22Rv1 (cell line): ENCODE results near the gene FXYD6.
A peak's percentile ranks its signal among the peaks of the same experiment; 100 is the strongest.
"Not testable (repeated sequence)": the region's sequence is repeated elsewhere in the genome, so short reads cannot be mapped to it uniquely, and the experiment has no call there.

Experiments used
- H3K27ac ChIP-seq: fragments of 450-650 bp; 2 replicates; pipeline ENCODE4 v1.5.1; 2017
- ZFX ChIP-seq: fragments of 450-650 bp; IDR thresholded peaks from 2 replicates; pipeline ENCODE4 v1.6.1; 2017; ENCODE audit warnings: antibody characterized with exemption, borderline replicate concordance
- TF ChIP-seq, protein P1 (sequence below): fragments of 450-650 bp; IDR thresholded peaks from 2 replicates; pipeline ENCODE4 v1.5.1; 2017; ENCODE audit warnings: mild to moderate bottlenecking

FXYD6 gene, protein sequence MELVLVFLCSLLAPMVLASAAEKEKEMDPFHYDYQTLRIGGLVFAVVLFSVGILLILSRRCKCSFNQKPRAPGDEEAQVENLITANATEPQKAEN

DNA sequence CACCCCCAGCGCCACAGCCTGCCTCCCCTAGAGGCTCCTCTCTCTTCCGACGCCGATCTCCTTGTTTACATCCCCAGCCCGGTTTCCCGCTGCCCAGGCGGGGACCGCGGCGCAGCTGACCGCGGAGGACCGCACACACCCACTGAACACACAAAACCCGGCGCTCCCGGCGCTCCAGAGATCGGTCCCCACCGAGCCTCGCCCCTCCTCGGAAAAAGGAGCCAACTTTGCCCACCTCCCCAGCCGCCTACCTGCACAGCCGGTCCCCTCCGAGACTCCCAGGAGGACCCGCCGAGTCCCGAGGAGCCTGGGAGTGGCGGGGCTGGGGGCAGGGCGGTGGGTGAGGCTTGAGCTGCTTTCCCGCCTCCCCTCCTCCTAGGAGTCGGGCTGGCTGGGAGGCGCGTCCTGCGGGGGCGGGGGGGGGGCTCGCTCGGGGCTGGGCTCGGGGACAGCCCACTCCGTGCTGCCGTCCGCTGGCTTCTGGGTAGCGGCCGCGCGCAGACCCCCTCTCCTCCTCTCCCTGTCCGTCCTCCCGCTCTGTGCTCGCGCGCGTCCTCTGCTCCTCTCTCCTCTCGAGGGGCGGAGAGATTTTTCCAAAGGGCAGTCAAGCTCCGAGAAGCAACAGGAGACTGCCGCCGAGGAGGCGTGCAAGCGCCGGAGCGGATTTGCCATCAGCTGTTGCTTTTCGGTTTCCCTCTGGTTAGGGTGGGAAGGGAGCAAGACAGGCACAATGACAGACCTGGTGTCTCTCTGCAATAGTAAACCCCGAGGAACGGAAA, at the start of gene FXYD6:
TSS of gene FXYD6 (minus strand) at position 318 of the 779 bp plus-strand sequence. CDS start 33,882 bp downstream, outside the sequence.
- TF ChIP-seq, protein P1, sequence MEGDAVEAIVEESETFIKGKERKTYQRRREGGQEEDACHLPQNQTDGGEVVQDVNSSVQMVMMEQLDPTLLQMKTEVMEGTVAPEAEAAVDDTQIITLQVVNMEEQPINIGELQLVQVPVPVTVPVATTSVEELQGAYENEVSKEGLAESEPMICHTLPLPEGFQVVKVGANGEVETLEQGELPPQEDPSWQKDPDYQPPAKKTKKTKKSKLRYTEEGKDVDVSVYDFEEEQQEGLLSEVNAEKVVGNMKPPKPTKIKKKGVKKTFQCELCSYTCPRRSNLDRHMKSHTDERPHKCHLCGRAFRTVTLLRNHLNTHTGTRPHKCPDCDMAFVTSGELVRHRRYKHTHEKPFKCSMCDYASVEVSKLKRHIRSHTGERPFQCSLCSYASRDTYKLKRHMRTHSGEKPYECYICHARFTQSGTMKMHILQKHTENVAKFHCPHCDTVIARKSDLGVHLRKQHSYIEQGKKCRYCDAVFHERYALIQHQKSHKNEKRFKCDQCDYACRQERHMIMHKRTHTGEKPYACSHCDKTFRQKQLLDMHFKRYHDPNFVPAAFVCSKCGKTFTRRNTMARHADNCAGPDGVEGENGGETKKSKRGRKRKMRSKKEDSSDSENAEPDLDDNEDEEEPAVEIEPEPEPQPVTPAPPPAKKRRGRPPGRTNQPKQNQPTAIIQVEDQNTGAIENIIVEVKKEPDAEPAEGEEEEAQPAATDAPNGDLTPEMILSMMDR, result no peak
- TF ChIP-seq ZFX, result no peak
- no peak within 1 kb of the TSS for H3K27ac ChIP-seq

DNA sequence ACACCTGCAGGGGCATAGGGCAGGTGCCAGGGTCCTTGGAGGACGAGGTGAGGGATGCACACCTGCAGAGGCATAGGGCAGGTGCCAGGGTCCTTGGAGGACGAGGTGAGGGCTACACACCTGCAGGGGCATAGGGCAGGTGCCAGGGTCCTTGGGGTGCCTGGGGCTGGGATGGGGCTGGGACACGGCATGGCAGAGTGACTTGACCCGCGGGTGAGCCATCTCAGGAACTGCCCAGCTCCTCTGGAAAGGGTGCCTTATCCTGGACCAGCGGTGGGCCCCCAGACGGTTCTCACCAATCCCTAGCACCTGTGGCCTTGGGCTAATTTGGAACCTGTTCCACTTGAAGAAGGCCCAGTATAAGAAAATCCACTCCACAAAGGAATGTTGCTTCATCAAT, 49.7 kb upstream of the FXYD6 start:
- not testable (repeated sequence) for H3K27ac ChIP-seq

DNA sequence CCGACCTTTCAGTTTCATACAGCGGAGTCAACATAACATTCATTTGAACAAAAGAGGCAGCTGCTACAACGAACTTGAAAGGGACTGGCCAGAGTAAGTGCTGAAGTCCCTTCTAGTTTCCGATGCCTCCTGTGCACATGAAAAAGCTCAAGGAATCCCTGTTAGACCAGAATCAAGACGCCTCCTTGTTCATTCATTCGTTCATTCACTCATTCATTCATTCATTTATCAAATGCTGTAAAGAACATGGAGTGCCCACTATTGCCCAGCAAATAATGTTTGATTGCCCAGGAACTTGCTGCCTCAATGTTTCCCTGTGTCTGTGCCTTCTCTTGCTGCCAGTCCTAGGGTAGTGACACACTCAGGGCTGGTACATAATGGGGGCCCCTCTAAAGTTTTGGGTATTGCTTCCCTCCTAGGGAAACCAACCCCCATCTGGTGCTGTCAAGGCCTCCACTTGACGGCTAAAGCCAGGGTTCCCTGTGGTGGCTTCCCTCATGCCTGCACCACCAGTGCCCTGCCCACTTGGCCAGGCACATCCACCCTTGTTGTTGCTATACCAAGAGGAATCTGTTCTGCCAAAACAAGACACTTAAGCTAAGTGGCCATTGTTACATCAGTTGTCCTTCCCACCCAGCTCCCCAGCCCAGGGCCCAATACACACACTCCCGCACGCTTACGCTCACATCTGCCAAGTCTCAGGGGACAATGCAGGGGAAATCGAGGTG, 48.9 kb upstream of the FXYD6 start:
- no peak overlapping the region for H3K27ac ChIP-seq
- TF ChIP-seq, protein P1, result no peak
- no peak for TF ChIP-seq ZFX

DNA sequence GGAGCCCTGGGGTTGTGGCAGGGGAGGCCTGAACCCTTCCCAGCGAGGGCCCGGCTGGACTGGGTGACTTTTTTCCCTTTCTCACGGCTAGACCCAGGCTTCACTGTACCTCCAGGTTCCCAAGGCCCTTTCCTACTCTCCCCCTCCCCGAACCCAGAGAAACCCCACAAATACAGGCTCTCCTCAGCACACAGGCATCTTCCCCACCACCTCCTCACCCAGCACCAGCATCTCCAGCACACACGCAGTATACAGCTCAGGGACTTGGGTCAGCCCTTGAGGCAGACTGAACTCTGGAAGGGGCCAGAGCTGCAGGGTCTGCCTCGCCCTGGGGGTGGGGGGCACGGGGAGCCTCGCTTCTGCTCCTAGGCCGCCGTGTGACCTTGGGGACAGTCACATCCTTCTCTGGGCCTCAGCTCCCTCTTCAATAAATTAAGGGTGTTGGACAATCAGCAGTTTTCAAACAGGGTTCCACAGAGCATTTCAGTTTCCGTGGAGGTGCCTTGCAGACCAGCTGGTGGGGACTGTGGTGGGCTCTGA, 48.2 kb upstream of the FXYD6 start:
- H3K27ac ChIP-seq, result no peak overlapping the region
- TF ChIP-seq ZFX, result no peak
- TF ChIP-seq, protein P1, result no peak

DNA sequence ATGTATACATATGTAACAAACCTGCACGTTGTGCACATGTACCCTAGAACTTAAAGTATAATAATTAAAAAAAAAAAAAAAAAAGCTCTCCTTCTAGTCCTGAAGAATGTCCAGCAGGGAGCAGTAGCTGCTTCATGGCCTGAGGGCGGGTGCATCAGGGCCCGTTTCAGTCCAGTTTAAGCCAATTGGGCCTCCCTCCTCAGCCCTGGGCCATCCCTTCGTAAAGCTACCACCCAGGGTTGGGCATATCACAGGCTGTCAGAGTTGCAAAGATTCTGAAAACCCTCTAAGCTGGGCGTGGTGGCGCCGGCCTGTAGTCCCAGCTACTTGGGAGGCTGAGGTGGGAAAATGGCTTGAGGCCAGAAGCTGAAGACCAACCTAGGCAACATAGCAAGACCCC, 47.3 kb upstream of the FXYD6 start:
- no peak overlapping the region for H3K27ac ChIP-seq
- TF ChIP-seq, protein P1, result peak; percentile 8; the same call in 1 of the 2 replicates
- no peak for TF ChIP-seq ZFX

DNA sequence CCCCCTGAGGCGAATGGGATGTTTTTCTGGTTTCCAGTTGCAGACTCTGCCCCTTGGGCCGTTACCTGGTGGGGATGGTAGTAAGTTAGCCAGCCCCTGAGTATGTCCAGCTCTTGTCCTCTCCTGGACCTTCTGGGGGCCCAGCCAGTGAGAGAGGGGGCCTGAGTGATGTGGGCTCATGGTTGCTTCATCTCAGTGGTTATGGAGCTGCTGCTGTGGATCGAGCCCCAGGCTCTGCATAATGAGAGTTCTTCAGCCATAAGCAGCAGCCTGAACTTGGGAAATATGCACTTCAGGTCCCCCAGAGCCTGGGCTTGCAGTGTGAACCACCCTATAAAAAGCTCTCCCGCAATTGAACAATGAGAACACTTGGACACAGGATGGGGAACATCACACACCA, 46.8 kb upstream of the FXYD6 start:
- H3K27ac ChIP-seq, result no peak overlapping the region
- TF ChIP-seq, protein P1, result no peak
- no peak for TF ChIP-seq ZFX

DNA sequence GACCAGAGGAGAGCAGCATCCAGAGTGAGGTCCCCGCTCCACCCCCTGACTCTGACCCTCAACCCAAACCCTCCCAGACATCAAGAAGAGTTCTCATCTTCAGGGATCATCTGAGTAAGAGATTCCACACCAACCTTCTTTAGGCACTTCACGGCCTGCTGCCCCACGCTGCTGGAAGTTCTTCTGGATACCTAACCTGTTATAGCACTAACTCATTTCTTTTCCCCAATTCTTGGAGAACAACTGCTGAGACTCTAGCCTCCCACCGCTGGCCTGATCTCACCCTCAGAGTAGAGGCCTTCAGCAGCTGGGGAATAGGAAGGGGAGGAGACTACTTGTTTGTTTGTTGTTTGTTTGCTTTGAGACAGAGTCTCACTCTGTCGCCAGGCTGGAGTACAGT, 45.4 kb upstream of the FXYD6 start:
- no peak for TF ChIP-seq ZFX
- TF ChIP-seq, protein P1, result no peak
- H3K27ac ChIP-seq, result no peak overlapping the region
